VCaP (cell line): Measurements from ENCODE around the gene PITPNM1.

Experiments used
- H3K27ac ChIP-seq: fragments of 450-650 bp; 2 replicates; pipeline ENCODE4 v1.5.1; 2017
- CTCF ChIP-seq: fragments of 450-650 bp; conservative IDR thresholded peaks from 2 replicates; pipeline ENCODE4 v1.5.1; 2017; ENCODE audit warnings: mild to moderate bottlenecking, moderate library complexity

PITPNM1 gene

GRCh38 chr11:67495234-67496005 is 9.7 kb downstream of the PITPNM1 start:
- no peak overlapping the region for H3K27ac ChIP-seq
- no peak for TF ChIP-seq CTCF

GRCh38 chr11:67494371-67495233 is 10.6 kb downstream of the PITPNM1 start:
- H3K27ac ChIP-seq = no peak overlapping the region
- no peak for TF ChIP-seq CTCF

- no peak overlapping the region for H3K27ac ChIP-seq
- TF ChIP-seq CTCF = no peak
Observed at GRCh38 chr11:67493548-67494370, 11.4 kb downstream of the PITPNM1 start.

GRCh38 chr11:67492801-67493547 is 12.2 kb downstream of the PITPNM1 start:
- no peak for TF ChIP-seq CTCF
- no peak overlapping the region for H3K27ac ChIP-seq

- no peak overlapping the region for H3K27ac ChIP-seq
- TF ChIP-seq CTCF = no peak
Observed at GRCh38 chr11:67492069-67492727, 13.0 kb downstream of the PITPNM1 start.

- no peak for TF ChIP-seq CTCF
- H3K27ac ChIP-seq = no peak overlapping the region
Observed at GRCh38 chr11:67491276-67492068, 13.7 kb downstream of the PITPNM1 start.
